CD4-positive, alpha-beta memory T cell (primary cell): ENCODE measurements around the gene LMO4. TPM values are rescaled to one million over a fixed set of nuclear protein-coding genes. Genes with fewer than 3 reads are reported as not detected.

Experiments
- CTCF ChIA-PET: fragments of 350-600 bp; sonication (Branson Sonifier 250); formaldehyde crosslinking; loops from one replicate; lab custom pipeline; 2021; ENCODE audit warnings: inconsistent platforms; ENCODE audit not compliant: partially characterized antibody; lab: Charles Lee
- POLR2A ChIA-PET: fragments of 350-600 bp; sonication (Branson Sonifier 250); formaldehyde crosslinking; loops from one replicate; lab custom pipeline; 2021; ENCODE audit not compliant: partially characterized antibody; lab: Charles Lee
- DNase-seq, 5 donors: peaks; one replicate each; pipeline versions ENCODE4 v3.0.0 to v3.0.0-alpha.2; 2020 to 2022; ENCODE audit warnings: mixed read lengths in 1 of 5
- H3K27ac ChIP-seq: one replicate; pipeline ENCODE4 v1.7.0; 2013; ENCODE audit warnings: low read depth, low read length
- H3K27me3 ChIP-seq: 2 replicates; pipeline ENCODE4 v1.7.0; 2013; ENCODE audit warnings: mild to moderate bottlenecking, low read length, moderate library complexity; ENCODE audit not compliant: insufficient read depth
- H3K36me3 ChIP-seq: 2 replicates; pipeline ENCODE4 v1.7.0; 2013; ENCODE audit warnings: mild to moderate bottlenecking, low read length, moderate library complexity; ENCODE audit not compliant: insufficient read depth
- H3K4me1 ChIP-seq: 2 replicates; pipeline ENCODE4 v1.7.0; 2013; ENCODE audit warnings: mild to moderate bottlenecking, low read length, moderate library complexity; ENCODE audit not compliant: insufficient read depth
- H3K4me3 ChIP-seq, 2 donors: one replicate each; pipeline ENCODE4 v1.7.0; 2013; ENCODE audit warnings: low read length in 2 of 2, mild to moderate bottlenecking in 1 of 2
- H3K9me3 ChIP-seq, 2 donors: one replicate each; pipeline ENCODE4 v1.7.0; 2013; ENCODE audit warnings: low read length in 2 of 2, control low read depth in 1 of 2; ENCODE audit not compliant: control insufficient read depth in 1 of 2
- H3K27ac Mint-ChIP-seq, 7 donors: one replicate each; pipeline ENCODE4 v1.8.0; 2020 to 2021; ENCODE audit warnings: mixed read lengths in 7 of 7, mild to moderate bottlenecking in 6 of 7, inconsistent platforms in 3 of 7, moderate library complexity in 3 of 7
- H3K27me3 Mint-ChIP-seq, 2 donors: one replicate each; pipeline ENCODE4 v1.8.0; 2020 to 2021; ENCODE audit warnings: mixed read lengths in 2 of 2
- H3K36me3 Mint-ChIP-seq, 2 donors: one replicate each; pipeline ENCODE4 v1.8.0; 2020 to 2021; ENCODE audit warnings: mixed read lengths in 2 of 2, inconsistent platforms in 1 of 2, mild to moderate bottlenecking in 1 of 2
- H3K4me1 Mint-ChIP-seq, 4 donors: one replicate each; pipeline ENCODE4 v1.8.0; 2020 to 2021; ENCODE audit warnings: mixed read lengths in 4 of 4, mild to moderate bottlenecking in 1 of 4
- H3K4me3 Mint-ChIP-seq, 8 donors: one replicate each; pipeline ENCODE4 v1.8.0; 2020 to 2021; ENCODE audit warnings: mixed read lengths in 8 of 8, mild to moderate bottlenecking in 7 of 8, moderate library complexity in 6 of 8, inconsistent platforms in 3 of 8
- H3K9me3 Mint-ChIP-seq, 8 donors: one replicate each; pipeline ENCODE4 v1.8.0; 2020 to 2021; ENCODE audit warnings: mixed read lengths in 8 of 8, mild to moderate bottlenecking in 5 of 8, inconsistent platforms in 3 of 8, moderate library complexity in 1 of 8
- intact Hi-C: fragments of 100-400 bp; cut with micrococcal nuclease; formaldehyde crosslinking; loops from one replicate; pipeline ENCODE4 v1.15.1; 2023
- polyA plus RNA-seq, 2 donors: library from polyadenylated mRNA; unstranded; fragments of 300-500 nt; fragmentation: Illumina TruSeq; gene quantifications; one replicate each; pipeline ENCODE4 v1.2.3, GENCODE V29; 2021
- total RNA-seq, 2 experiments: library from RNA; stranded (reverse); gene quantifications; one replicate each; pipeline ENCODE4 v1.2.3, GENCODE V29; 2021

The LMO4 gene
- total and polyA plus RNA-seq, 4 experiments from 2014 or later = 19.6 to 25.0 (median 24.8) TPM

- H3K36me3 ChIP-seq = no peaks in the 10 kb centered on the region
- POLR2A ChIA-PET = interaction anchor here (0.6 to 4.8 kb wide), 5 partner anchors 15 to 935 kb away, joined by 3 to 42 read pairs (median 8); partner anchors contain the start of genes HS2ST1, ODF2L and SELENOF
- CTCF ChIA-PET = interaction anchor here (1.0 to 1.3 kb wide), 3 partner anchors 73 to 622 kb away, joined by 3 read pairs; no protein-coding TSS in a partner anchor
- no peaks in the 10 kb centered on the region for H3K9me3 Mint-ChIP-seq
- H3K9me3 ChIP-seq = no peaks in the 10 kb centered on the region
- peaks cover 35 to 72% (median 52%) of the 10 kb centered on the region in 4 donors for H3K4me1 Mint-ChIP-seq
- H3K27ac Mint-ChIP-seq = peak overlapping the region; percentile 86 to 95 (median 91)
- H3K27me3 ChIP-seq = no peaks in the 10 kb centered on the region
- peak overlapping the region; percentile 91 to 98 (median 96) for H3K4me3 Mint-ChIP-seq
- intact Hi-C loops = loop anchor here (5.0 to 10.0 kb wide), 2 partner anchors 627 to 934 kb away; partner anchors contain the start of genes ODF2L and SH3GLB1
- H3K27ac ChIP-seq = peak overlapping the region; percentile 56
- peaks cover 0 to 22% of the 10 kb centered on the region in 2 donors for H3K36me3 Mint-ChIP-seq
- peaks cover 0 to 1% of the 10 kb centered on the region in 2 donors for H3K27me3 Mint-ChIP-seq
- H3K4me3 ChIP-seq = peak overlapping the region; percentile 39 to 71
- peak; percentile 60 to 83 (median 63) for DNase-seq
- peaks cover 56% of the 10 kb centered on the region for H3K4me1 ChIP-seq
These were observed 2.9 kb downstream of the LMO4 start for GRCh38 chr1:87331365-87332241.

GRCh38 chr1:87333692-87334347 is 5.1 kb downstream of the LMO4 start:
- Histone ChIP-seq H3K9me3 (no peaks in the 10 kb centered on the region), H3K27ac (peak overlapping the region; percentile 54), H3K4me3 (peak overlapping the region in 1 of 2 donors; percentile 51), H3K27me3 (no peaks in the 10 kb centered on the region), H3K4me1 (peaks cover 60% of the 10 kb centered on the region), H3K36me3 (no peaks in the 10 kb centered on the region)
- peaks cover 4 to 26% of the 10 kb centered on the region in 2 donors for H3K36me3 Mint-ChIP-seq
- H3K4me1 Mint-ChIP-seq = peaks cover 41 to 77% (median 57%) of the 10 kb centered on the region in 4 donors
- peak; percentile 37 to 56 (median 41) for DNase-seq
- peaks cover 0 to 3% of the 10 kb centered on the region in 2 donors for H3K27me3 Mint-ChIP-seq
- intact Hi-C loops = loop anchor here (1.0 to 10.0 kb wide), 3 partner anchors 70 to 937 kb away; partner anchors contain the start of genes ODF2L and SH3GLB1
- peak overlapping the region; percentile 90 to 97 (median 92) for H3K4me3 Mint-ChIP-seq
- CTCF ChIA-PET = interaction anchor here (0.9 to 3.2 kb wide), 6 partner anchors 7 to 832 kb away, joined by 3 to 21 read pairs (median 4); no protein-coding TSS in a partner anchor
- peak overlapping the region; percentile 80 to 96 (median 88) for H3K27ac Mint-ChIP-seq
- POLR2A ChIA-PET = interaction anchor here (0.9 to 3.7 kb wide), 5 partner anchors 8 to 419 kb away, joined by 3 to 23 read pairs (median 7); partner anchors contain the start of genes HS2ST1 and SELENOF
- H3K9me3 Mint-ChIP-seq = no peaks in the 10 kb centered on the region

DNA sequence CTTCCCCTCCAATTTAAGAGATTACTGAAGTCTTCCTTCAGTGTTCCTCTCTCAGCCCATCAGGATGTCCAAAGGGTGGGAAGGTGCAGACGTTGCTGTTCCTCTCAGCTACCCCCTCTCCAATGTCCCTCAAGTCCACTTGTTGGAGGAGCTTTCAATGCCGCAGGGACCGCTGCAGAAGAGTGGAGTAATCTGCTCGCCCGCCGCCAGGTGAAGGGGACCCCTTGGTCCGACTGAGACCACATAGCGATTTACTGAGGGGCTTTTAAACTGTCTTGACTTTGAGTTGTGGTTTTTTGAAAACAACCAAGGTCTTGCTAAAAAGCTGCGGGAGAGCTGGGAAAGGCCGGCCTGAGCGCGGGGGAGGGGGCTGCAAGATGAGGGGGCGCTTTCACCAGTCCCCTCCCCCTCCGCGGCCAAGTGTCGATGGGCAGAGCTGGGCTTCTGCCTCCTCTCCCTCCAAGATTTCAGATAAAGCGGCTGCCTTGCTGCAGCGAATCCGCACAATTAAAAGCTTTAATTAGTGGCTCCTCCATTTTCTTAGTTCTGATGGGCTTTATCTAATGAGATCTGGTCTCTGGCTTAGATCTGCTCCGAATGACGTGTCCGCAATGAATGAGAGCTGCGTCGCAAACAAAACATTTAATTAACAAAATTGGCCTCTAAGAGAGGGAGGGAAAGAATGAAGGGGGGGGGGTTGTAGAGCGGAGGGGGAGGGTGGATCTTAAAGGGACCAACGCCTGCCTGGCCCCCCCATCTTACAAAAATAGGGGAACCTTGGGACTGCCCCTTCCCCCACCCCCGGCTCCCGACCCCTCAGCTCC is 5.9 kb downstream of the LMO4 start:
- Mint-ChIP-seq H3K4me3 (peak overlapping the region; percentile 90 to 97 (median 92)), H3K36me3 (peaks cover 7 to 27% of the 10 kb centered on the region in 2 donors), H3K27me3 (peaks cover 0 to 3% of the 10 kb centered on the region in 2 donors), H3K4me1 (peaks cover 41 to 78% (median 55%) of the 10 kb centered on the region in 4 donors), H3K27ac (peak overlapping the region; percentile 88 to 96 (median 93)), H3K9me3 (no peaks in the 10 kb centered on the region)
- CTCF ChIA-PET = interaction anchor here (1.1 to 3.2 kb wide), 5 partner anchors 8 to 833 kb away, joined by 3 to 21 read pairs (median 5); no protein-coding TSS in a partner anchor
- intact Hi-C loops = loop anchor here (1.0 to 10.0 kb wide), 3 partner anchors 7 to 937 kb away; partner anchors contain the start of genes ODF2L and SH3GLB1
- peaks cover 58% of the 10 kb centered on the region for H3K4me1 ChIP-seq
- H3K9me3 ChIP-seq = no peaks in the 10 kb centered on the region
- POLR2A ChIA-PET = interaction anchor here (0.8 to 3.7 kb wide), 8 partner anchors 9 to 630 kb away, joined by 3 to 23 read pairs (median 6); partner anchors contain the start of genes HS2ST1, SELENOF and SH3GLB1
- H3K27me3 ChIP-seq = no peaks in the 10 kb centered on the region
- H3K27ac ChIP-seq = peak overlapping the region; percentile 54
- peaks cover under 1% of the 10 kb centered on the region for H3K36me3 ChIP-seq
- peak in 3 of 5 donors; percentile 41 to 71 (median 46) for DNase-seq
- H3K4me3 ChIP-seq = peak overlapping the region in 1 of 2 donors; percentile 51

DNA sequence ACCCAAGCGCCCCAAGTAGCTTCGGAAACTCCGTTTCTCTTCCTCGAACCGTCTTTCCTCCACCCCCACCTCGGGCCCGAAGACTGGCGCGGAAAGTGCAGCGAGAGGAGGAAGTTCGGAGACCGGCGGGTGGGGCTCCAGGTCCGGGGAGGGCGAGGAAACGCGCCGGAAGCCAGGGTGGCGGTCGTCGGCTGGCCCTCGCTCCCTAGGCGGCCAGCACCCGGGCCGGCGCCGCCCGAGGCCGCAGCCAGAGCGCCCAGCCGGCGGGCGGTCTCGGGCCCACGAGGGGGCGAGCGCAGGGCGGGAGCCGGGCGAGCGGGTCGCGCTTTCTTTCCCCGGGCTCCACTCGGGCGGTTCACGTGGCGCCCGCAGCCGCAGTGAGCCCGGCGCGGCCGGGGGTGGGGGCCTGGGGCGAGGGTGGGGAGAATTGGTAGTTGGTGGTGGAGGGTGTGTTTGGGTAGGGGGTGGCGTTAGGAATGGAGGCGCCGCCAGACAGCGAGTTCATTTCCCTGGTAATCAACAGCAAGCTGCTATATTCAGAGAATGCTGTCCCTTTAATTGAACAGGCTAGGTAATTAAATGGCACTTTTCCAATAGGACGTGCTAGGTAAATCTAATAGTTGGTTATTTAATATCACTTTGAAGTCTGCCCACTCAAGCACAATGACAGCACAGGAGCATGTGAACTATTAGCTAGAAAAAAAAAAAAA is 6.7 kb downstream of the LMO4 start:
- Mint-ChIP-seq H3K36me3 (peaks cover 12 to 34% of the 10 kb centered on the region in 2 donors), H3K27ac (peak overlapping the region; percentile 65 to 96 (median 93)), H3K4me3 (peak overlapping the region; percentile 90 to 97 (median 92)), H3K4me1 (peaks cover 38 to 73% (median 50%) of the 10 kb centered on the region in 4 donors), H3K9me3 (no peaks in the 10 kb centered on the region), H3K27me3 (peaks cover 0 to 3% of the 10 kb centered on the region in 2 donors)
- H3K9me3 ChIP-seq = no peaks in the 10 kb centered on the region
- intact Hi-C loops = loop anchor here (1.0 to 10.0 kb wide), 2 partner anchors 8 to 631 kb away; partner anchors contain the start of gene SH3GLB1
- peak overlapping the region in 1 of 2 donors; percentile 51 for H3K4me3 ChIP-seq
- peak; percentile 48 to 76 (median 66) for DNase-seq
- H3K27me3 ChIP-seq = no peaks in the 10 kb centered on the region
- peak overlapping the region; percentile 54 for H3K27ac ChIP-seq
- CTCF ChIA-PET = interaction anchor here (0.8 to 3.2 kb wide), 6 partner anchors 8 to 310 kb away, joined by 3 to 21 read pairs (median 4); no protein-coding TSS in a partner anchor
- POLR2A ChIA-PET = interaction anchor here (0.6 to 3.7 kb wide), 8 partner anchors 9 to 810 kb away, joined by 3 to 23 read pairs (median 6); partner anchors contain the start of gene SH3GLB1
- H3K36me3 ChIP-seq = peaks cover 7% of the 10 kb centered on the region
- H3K4me1 ChIP-seq = peaks cover 51% of the 10 kb centered on the region

DNA sequence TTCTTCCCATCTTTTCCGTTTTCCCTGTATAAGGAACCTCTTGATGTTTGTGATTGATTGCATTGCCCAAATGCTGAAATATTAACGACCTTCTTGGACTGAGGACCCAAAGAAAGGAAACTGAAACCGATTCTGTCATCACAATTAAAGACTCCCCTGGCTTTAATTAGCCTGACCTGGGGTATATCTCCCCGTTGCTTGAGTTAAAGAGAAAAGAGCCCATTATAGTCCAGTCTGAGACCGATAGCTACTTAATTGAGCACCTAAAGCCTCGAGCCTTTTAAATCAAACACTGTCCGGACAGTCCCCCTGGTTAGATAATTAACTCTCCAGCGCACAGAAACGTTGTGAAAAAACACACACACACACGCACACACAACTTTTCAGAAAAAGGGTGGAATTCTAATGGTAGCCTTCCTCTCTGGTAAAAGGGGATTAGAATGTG is 8.0 kb downstream of the LMO4 start:
- Histone ChIP-seq H3K9me3 (no peaks in the 10 kb centered on the region), H3K27ac (no peak overlapping the region), H3K4me1 (peaks cover 46% of the 10 kb centered on the region), H3K36me3 (peaks cover 18% of the 10 kb centered on the region), H3K4me3 (no peak overlapping the region), H3K27me3 (no peaks in the 10 kb centered on the region)
- H3K27me3 Mint-ChIP-seq = peaks cover 0 to 3% of the 10 kb centered on the region in 2 donors
- DNase-seq = no peak
- H3K36me3 Mint-ChIP-seq = peaks cover 18 to 43% of the 10 kb centered on the region in 2 donors
- no peaks in the 10 kb centered on the region for H3K9me3 Mint-ChIP-seq
- H3K27ac Mint-ChIP-seq = peak overlapping the region in 4 of 7 donors; percentile 32 to 91 (median 57)
- CTCF ChIA-PET = interaction anchor here (1.3 to 3.2 kb wide), 3 partner anchors 10 to 11 kb away, joined by 3 to 21 read pairs (median 3); no protein-coding TSS in a partner anchor
- intact Hi-C loops = loop anchor here (10.0 kb wide), 1 partner anchor 632 kb away; the partner anchor contains the start of gene SH3GLB1
- peaks cover 30 to 64% (median 44%) of the 10 kb centered on the region in 4 donors for H3K4me1 Mint-ChIP-seq
- H3K4me3 Mint-ChIP-seq = peak overlapping the region in 5 of 8 donors; percentile 5 to 66 (median 22)
- POLR2A ChIA-PET = no interaction called here
